MM.1S (cell line): ENCODE results near the gene NME7.

Experiments used
- EZH2phosphoT487 ChIP-seq: fragments of 300-600 bp; sonication (generic); IDR thresholded peaks from 2 replicates; pipeline ENCODE4 v1.6.1; 2018; ENCODE audit warnings: antibody characterized with exemption, low read length
- TF ChIP-seq, protein P1 (sequence below): fragments of 300-600 bp; sonication (generic); IDR thresholded peaks from 2 replicates; pipeline ENCODE4 v1.5.1; 2016; ENCODE audit warnings: antibody characterized with exemption, low read length, mixed read lengths

DNA sequence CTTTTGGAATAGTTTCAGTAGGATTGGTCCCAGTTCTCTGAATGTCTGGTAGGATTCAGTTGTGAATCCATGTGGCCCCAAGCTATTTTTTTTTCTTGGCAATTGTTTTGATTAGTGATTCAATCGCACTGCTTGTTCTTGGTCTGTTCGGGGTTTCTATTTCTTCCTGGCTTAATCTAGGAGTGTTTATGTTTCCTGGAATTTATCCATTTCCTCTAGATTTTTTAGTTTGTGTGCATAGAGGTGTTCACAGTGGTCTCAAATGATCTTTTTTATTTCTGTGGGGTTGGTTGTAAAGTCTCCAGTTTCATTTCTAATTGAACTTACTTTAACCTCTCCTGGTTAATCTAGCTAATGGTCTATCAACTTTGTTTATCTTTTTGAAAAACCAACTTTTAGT is 117.6 kb downstream of the NME7 start:
- TF ChIP-seq, protein P1, sequence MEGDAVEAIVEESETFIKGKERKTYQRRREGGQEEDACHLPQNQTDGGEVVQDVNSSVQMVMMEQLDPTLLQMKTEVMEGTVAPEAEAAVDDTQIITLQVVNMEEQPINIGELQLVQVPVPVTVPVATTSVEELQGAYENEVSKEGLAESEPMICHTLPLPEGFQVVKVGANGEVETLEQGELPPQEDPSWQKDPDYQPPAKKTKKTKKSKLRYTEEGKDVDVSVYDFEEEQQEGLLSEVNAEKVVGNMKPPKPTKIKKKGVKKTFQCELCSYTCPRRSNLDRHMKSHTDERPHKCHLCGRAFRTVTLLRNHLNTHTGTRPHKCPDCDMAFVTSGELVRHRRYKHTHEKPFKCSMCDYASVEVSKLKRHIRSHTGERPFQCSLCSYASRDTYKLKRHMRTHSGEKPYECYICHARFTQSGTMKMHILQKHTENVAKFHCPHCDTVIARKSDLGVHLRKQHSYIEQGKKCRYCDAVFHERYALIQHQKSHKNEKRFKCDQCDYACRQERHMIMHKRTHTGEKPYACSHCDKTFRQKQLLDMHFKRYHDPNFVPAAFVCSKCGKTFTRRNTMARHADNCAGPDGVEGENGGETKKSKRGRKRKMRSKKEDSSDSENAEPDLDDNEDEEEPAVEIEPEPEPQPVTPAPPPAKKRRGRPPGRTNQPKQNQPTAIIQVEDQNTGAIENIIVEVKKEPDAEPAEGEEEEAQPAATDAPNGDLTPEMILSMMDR, result no peak
- TF ChIP-seq EZH2phosphoT487, result no peak
